Measurements from ENCODE around the gene SPEF1. TPM values are rescaled to one million over a fixed set of nuclear protein-coding genes. Genes with fewer than 3 reads are reported as not detected.

SPEF1 gene
- total and polyA plus RNA-seq, 4 experiments from 2014 or later: 0.15 TPM; not detected in 3

DNA sequence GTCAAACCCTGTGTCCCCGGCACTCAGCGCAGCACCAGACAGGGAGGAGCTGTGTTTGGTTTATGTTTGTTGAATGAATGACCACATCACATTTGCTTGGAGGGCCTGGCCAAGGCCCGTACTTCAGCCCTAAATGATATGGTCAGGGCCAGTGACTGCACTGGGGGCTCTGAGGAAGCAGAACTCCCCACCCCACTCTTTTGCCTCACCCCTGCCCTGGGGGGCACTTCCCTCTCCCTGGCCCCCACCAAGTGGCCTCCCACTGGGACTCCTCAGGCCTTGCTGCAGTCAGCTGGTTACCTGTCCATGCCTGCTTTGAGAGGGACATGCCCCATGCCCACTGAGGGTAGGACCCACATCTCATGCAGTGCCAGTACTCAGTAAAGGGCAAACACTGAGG is 16.6 kb downstream of the SPEF1 start:
- Mint-ChIP-seq H3K36me3 (peaks cover 3 to 4% of the 10 kb centered on the region in 2 donors), H3K4me1 (peaks cover 10 to 27% (median 18%) of the 10 kb centered on the region in 4 donors), H3K27me3 (no peaks in the 10 kb centered on the region), H3K9me3 (no peaks in the 10 kb centered on the region), H3K27ac (peak overlapping the region in 1 of 7 donors; percentile 8), H3K4me3 (no peak overlapping the region)
- Histone ChIP-seq H3K27ac (ENCODE audit: low read depth, low read length) (no peak overlapping the region), H3K4me1 (ENCODE audit: insufficient read depth, low read length) (peaks cover 25% of the 10 kb centered on the region), H3K9me3 (ENCODE audit: control insufficient read depth in 1 of 2, low read length in 2 of 2) (no peaks in the 10 kb centered on the region), H3K4me3 (ENCODE audit: low read length in 2 of 2) (no peak overlapping the region), H3K36me3 (ENCODE audit: insufficient read depth, low read length) (no peaks in the 10 kb centered on the region), H3K27me3 (ENCODE audit: insufficient read depth, low read length) (no peaks in the 10 kb centered on the region)
- CTCF ChIA-PET (ENCODE audit: partially characterized antibody): interaction anchor here (0.9 to 4.9 kb wide), 2 partner anchors 12 to 56 kb away, joined by 4 to 64 read pairs; partner anchors contain the start of gene AP5S1
- POLR2A ChIA-PET (ENCODE audit: partially characterized antibody): interaction anchor here (5.0 kb wide), 1 partner anchor 55 kb away, joined by 73 read pairs; the partner anchor contains the start of gene AP5S1
- intact Hi-C loops (cut with micrococcal nuclease): loop anchor here (5.0 kb wide), 1 partner anchor 253 kb away; the partner anchor contains the start of gene RNF24
- DNase-seq: no peak

DNA sequence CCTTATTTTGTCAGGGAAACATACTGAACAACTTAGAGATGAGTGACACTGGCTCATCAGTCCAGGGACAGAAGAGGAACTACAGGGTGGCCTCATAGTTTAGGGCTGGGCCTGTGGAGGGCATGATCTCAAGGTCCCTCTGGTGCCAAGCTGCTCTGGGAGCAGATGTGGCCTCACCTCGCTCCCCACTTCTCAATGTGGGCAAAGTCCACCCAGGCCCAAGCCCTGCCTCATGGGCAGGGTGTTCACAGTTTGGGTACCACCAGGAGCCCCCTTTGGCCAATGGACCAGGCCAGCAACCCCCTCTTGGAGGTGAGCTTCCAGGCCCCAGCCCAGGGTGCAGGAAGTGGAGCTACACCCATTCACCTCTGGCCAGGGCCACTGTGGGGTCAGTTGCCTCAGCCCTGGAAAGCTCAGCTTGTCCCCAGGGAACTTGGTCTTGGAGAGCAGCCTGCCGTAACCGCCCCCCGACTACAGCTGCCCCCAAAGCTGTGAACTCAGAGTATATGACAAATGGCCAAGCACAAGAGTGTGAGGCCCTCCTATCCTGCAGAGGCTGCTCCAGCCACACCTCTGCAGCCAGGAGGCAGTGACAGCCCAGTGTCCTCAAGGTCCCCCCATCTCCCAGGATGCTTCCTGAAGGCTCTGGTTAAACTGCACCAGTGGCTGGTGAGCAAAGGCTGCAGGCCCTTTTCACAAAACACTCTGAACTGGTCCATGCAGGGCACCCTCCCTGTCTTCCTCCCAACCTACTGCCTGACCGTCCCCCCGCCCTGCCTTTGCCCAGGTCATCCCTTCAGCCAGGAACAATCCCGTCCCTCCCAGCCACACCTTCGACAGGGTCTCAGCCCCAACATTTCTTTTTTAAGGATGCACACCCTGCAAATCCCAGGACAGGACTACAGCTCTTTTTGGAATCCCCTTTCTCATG is 17.3 kb downstream of the SPEF1 start:
- ChIA-PET CTCF (ENCODE audit: partially characterized antibody) (no interaction called here), POLR2A (ENCODE audit: partially characterized antibody) (interaction anchor here (5.0 kb wide), 1 partner anchor 55 kb away, joined by 73 read pairs; the partner anchor contains the start of gene AP5S1)
- Histone ChIP-seq H3K27me3 (ENCODE audit: insufficient read depth, low read length) (no peaks in the 10 kb centered on the region), H3K36me3 (ENCODE audit: insufficient read depth, low read length) (no peaks in the 10 kb centered on the region), H3K27ac (ENCODE audit: low read depth, low read length) (no peak overlapping the region), H3K9me3 (ENCODE audit: control insufficient read depth in 1 of 2, low read length in 2 of 2) (no peaks in the 10 kb centered on the region), H3K4me1 (ENCODE audit: insufficient read depth, low read length) (peaks cover 22% of the 10 kb centered on the region), H3K4me3 (ENCODE audit: low read length in 2 of 2) (no peak overlapping the region)
- peak overlapping the region in 1 of 7 donors; percentile 8 for H3K27ac Mint-ChIP-seq
- H3K9me3 Mint-ChIP-seq: no peaks in the 10 kb centered on the region
- DNase-seq: no peak
- peaks cover 7 to 25% (median 17%) of the 10 kb centered on the region in 4 donors for H3K4me1 Mint-ChIP-seq
- no peaks in the 10 kb centered on the region for H3K27me3 Mint-ChIP-seq
- peak overlapping the region in 1 of 8 donors; percentile 24 for H3K4me3 Mint-ChIP-seq
- H3K36me3 Mint-ChIP-seq: peaks cover 3 to 4% of the 10 kb centered on the region in 2 donors
- intact Hi-C loops (cut with micrococcal nuclease): no loop called here

DNA sequence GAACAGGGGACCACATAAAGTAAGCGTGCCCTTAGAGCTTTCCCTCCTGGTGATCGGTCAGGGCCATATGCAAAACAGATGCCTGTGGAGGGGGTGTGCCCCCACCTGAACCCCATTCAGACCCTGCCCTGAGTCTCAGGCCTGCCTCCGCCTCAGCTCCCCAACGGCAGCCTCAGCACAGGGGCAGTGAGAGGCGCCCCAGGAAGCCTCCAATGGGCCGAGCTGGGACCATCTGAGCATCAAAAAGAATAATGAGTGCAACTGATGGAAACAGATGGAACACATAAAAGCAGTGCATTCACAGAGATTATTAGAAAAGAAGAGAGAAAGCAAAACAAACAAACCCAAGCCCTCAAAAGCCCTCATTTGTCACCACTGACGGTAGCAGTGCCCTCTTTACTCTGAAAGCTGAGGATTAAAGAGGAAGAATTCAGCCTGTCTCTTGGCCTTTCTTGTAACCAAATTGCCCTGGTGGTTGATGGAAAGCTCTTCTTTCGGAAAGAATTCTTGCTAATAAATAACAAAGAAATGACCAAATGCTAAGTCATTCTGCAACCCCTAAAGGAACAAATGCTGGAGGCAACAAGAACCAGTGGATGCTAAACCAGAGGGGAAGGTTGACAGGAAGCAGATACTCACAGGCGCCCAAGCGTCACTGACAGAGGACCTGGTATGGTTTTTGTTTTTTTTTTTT is 20.4 kb downstream of the SPEF1 start:
- DNase-seq: no peak
- POLR2A ChIA-PET (ENCODE audit: partially characterized antibody): no interaction called here

DNA sequence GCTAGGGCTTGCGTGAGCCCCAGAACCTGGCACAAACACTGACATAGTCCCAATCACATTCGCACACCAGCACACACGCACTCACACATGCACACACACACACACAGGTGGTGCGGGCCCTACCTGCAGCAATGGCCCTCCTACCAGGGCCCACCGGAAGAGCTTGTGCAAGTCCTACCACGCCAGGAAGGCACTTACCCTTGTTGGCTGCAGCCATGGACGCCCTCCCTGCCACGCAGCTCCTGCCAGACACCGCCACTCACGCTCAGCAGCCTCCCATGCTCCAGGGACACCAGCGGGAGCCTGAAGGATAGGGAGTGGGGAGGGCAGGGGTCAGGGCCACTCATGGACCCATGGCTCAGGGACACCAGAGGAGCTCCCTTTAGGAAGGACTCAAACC is 21.4 kb downstream of the SPEF1 start:
- Mint-ChIP-seq H3K9me3 (no peaks in the 10 kb centered on the region), H3K36me3 (peaks cover 12% of the 10 kb centered on the region in 2 donors), H3K4me3 (no peak overlapping the region), H3K27ac (no peak overlapping the region), H3K27me3 (no peaks in the 10 kb centered on the region), H3K4me1 (peaks cover 0 to 4% (median 2%) of the 10 kb centered on the region in 4 donors)
- CTCF ChIA-PET (ENCODE audit: partially characterized antibody): interaction anchor here (1.1 to 4.0 kb wide), 3 partner anchors 7 to 92 kb away, joined by 3 to 30 read pairs (median 7); partner anchors contain the start of gene ADISSP
- intact Hi-C loops (cut with micrococcal nuclease): no loop called here
- DNase-seq: no peak
- POLR2A ChIA-PET (ENCODE audit: partially characterized antibody): interaction anchor here (1.0 kb wide), 1 partner anchor 8 kb away, joined by 3 read pairs; the partner anchor contains the start of gene ADISSP
- Histone ChIP-seq H3K27ac (ENCODE audit: low read depth, low read length) (no peak overlapping the region), H3K4me1 (ENCODE audit: insufficient read depth, low read length) (no peaks in the 10 kb centered on the region), H3K9me3 (ENCODE audit: control insufficient read depth in 1 of 2, low read length in 2 of 2) (no peaks in the 10 kb centered on the region), H3K36me3 (ENCODE audit: insufficient read depth, low read length) (no peaks in the 10 kb centered on the region), H3K27me3 (ENCODE audit: insufficient read depth, low read length) (no peaks in the 10 kb centered on the region), H3K4me3 (ENCODE audit: low read length in 2 of 2) (no peak overlapping the region)

More for the DNA sequence above, 20.4 kb downstream of the SPEF1 start:
- Histone ChIP-seq H3K4me3 (ENCODE audit: low read length in 2 of 2) (no peak overlapping the region), H3K36me3 (ENCODE audit: insufficient read depth, low read length) (no peaks in the 10 kb centered on the region), H3K27ac (ENCODE audit: low read depth, low read length) (no peak overlapping the region), H3K4me1 (ENCODE audit: insufficient read depth, low read length) (peaks cover under 1% of the 10 kb centered on the region), H3K9me3 (ENCODE audit: control insufficient read depth in 1 of 2, low read length in 2 of 2) (no peaks in the 10 kb centered on the region), H3K27me3 (ENCODE audit: insufficient read depth, low read length) (no peaks in the 10 kb centered on the region)
- CTCF ChIA-PET (ENCODE audit: partially characterized antibody): interaction anchor here (1.1 to 1.4 kb wide), 2 partner anchors 10 to 91 kb away, joined by 3 to 7 read pairs; no protein-coding TSS in a partner anchor
- H3K36me3 Mint-ChIP-seq: peaks cover 12% of the 10 kb centered on the region in 2 donors
- H3K9me3 Mint-ChIP-seq: no peaks in the 10 kb centered on the region
- H3K4me3 Mint-ChIP-seq: no peak overlapping the region
- H3K4me1 Mint-ChIP-seq: peaks cover under 1 to 6% (median 2%) of the 10 kb centered on the region in 4 donors
- peak overlapping the region in 1 of 7 donors; percentile 43 for H3K27ac Mint-ChIP-seq
- no peaks in the 10 kb centered on the region for H3K27me3 Mint-ChIP-seq
- intact Hi-C loops (cut with micrococcal nuclease): no loop called here

DNA sequence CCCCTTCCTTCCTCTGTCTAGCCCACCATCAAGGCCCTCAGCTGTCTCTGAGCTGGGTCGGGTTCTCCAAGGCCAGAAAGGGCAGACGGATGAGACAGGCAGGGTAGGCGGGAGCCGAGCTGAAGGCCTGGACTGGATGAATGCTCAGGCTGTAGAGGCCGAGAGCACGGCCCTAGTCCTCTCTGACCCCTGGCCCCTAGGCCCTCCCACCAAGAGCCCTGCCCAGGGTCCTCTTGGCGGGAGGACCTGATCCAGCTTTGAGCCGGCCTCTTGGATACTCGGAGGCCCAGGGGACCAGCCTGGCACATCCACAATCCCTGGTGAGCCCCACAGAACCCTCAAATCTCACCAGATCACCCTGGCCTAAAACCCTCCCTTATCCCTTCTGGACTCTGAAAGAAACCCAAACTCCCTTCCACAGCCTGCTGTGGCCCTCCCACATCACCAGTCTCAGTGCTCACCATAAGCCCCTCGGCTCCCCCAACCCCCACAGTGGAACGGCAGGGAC is 21.9 kb downstream of the SPEF1 start:
- Mint-ChIP-seq H3K4me1 (peaks cover 0 to 4% (median 2%) of the 10 kb centered on the region in 4 donors), H3K27ac (peak overlapping the region in 1 of 7 donors; percentile 42), H3K27me3 (no peaks in the 10 kb centered on the region), H3K4me3 (no peak overlapping the region), H3K36me3 (peaks cover 12 to 15% of the 10 kb centered on the region in 2 donors), H3K9me3 (no peaks in the 10 kb centered on the region)
- Histone ChIP-seq H3K27ac (ENCODE audit: low read depth, low read length) (no peak overlapping the region), H3K27me3 (ENCODE audit: insufficient read depth, low read length) (no peaks in the 10 kb centered on the region), H3K4me1 (ENCODE audit: insufficient read depth, low read length) (no peaks in the 10 kb centered on the region), H3K36me3 (ENCODE audit: insufficient read depth, low read length) (no peaks in the 10 kb centered on the region), H3K9me3 (ENCODE audit: control insufficient read depth in 1 of 2, low read length in 2 of 2) (no peaks in the 10 kb centered on the region), H3K4me3 (ENCODE audit: low read length in 2 of 2) (no peak overlapping the region)
- POLR2A ChIA-PET (ENCODE audit: partially characterized antibody): interaction anchor here (1.0 kb wide), 1 partner anchor 8 kb away, joined by 3 read pairs; the partner anchor contains the start of gene ADISSP
- DNase-seq: no peak
- CTCF ChIA-PET (ENCODE audit: partially characterized antibody): interaction anchor here (0.6 to 5.5 kb wide), 4 partner anchors 8 to 96 kb away, joined by 3 to 30 read pairs (median 14); partner anchors contain the start of gene ADISSP
- intact Hi-C loops (cut with micrococcal nuclease): no loop called here

DNA sequence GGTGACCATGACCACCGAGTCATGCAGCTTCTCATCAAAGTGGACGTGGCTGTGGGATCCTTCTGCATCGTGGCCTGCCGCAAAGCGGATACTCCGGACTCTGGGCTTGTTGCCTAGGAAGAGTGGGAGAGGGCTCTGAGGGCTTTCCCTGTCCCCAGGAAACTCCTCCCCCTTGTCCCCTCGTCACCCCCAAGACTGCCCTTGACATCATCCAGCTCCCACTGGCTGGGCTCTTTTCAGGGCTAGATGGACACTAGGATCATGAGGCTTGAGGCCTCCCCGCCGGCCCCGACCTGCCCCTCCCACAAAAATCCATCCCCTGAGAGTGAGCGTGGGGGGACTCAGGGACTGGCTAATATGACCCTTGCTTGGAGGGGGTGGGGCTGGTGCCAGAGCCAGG is 22.7 kb downstream of the SPEF1 start:
- Mint-ChIP-seq H3K4me1 (peaks cover 0 to 4% (median 1%) of the 10 kb centered on the region in 4 donors), H3K36me3 (peaks cover 12 to 15% of the 10 kb centered on the region in 2 donors), H3K9me3 (no peaks in the 10 kb centered on the region), H3K4me3 (no peak overlapping the region), H3K27me3 (no peaks in the 10 kb centered on the region), H3K27ac (peak overlapping the region in 1 of 7 donors; percentile 30)
- no peaks in the 10 kb centered on the region for H3K9me3 ChIP-seq (ENCODE audit: control insufficient read depth in 1 of 2, low read length in 2 of 2)
- DNase-seq: no peak
- no peaks in the 10 kb centered on the region for H3K4me1 ChIP-seq (ENCODE audit: insufficient read depth, low read length)
- POLR2A ChIA-PET (ENCODE audit: partially characterized antibody): no interaction called here
- CTCF ChIA-PET (ENCODE audit: partially characterized antibody): interaction anchor here (0.6 to 5.5 kb wide), 3 partner anchors 9 to 96 kb away, joined by 3 to 30 read pairs (median 26); partner anchors contain the start of gene ADISSP
- H3K27me3 ChIP-seq (ENCODE audit: insufficient read depth, low read length): no peaks in the 10 kb centered on the region
- no peak overlapping the region for H3K27ac ChIP-seq (ENCODE audit: low read depth, low read length)
- H3K36me3 ChIP-seq (ENCODE audit: insufficient read depth, low read length): no peaks in the 10 kb centered on the region
- intact Hi-C loops (cut with micrococcal nuclease): no loop called here
- no peak overlapping the region for H3K4me3 ChIP-seq (ENCODE audit: low read length in 2 of 2)
